Endothelial cell of umbilical vein (primary cell): ENCODE measurements around the gene RGS7.

Source experiments
- CTCF ChIP-seq, 2 donors: IDR thresholded peaks; 1 replicate in 1 of 2; 2 replicates in 1 of 2; pipeline ENCODE4 v1.5.1; 2011; ENCODE audit warnings: low read length in 2 of 2, mild to moderate bottlenecking in 2 of 2, moderate library complexity in 2 of 2, control low read depth in 1 of 2, inconsistent platforms in 1 of 2, low read depth in 1 of 2; ENCODE audit not compliant: insufficient read depth in 1 of 2; ENCODE audit errors: extremely low read depth in 1 of 2
- EZH2 ChIP-seq: IDR thresholded peaks from 2 replicates; pipeline ENCODE4 v1.6.1; 2012; ENCODE audit warnings: borderline replicate concordance, low read depth, mild to moderate bottlenecking, moderate library complexity, low read length, inconsistent platforms; ENCODE audit not compliant: severe bottlenecking
- FOS ChIP-seq: IDR thresholded peaks from 2 replicates; pipeline ENCODE4 v1.6.1; 2011; ENCODE audit warnings: mild to moderate bottlenecking, low read length, moderate library complexity, borderline replicate concordance; ENCODE audit not compliant: insufficient read depth
- JUN ChIP-seq: IDR thresholded peaks from 2 replicates; pipeline ENCODE4 v1.6.1; 2011; ENCODE audit warnings: borderline replicate concordance, low read depth; ENCODE audit not compliant: insufficient read length, insufficient read depth
- MAX ChIP-seq: IDR thresholded peaks from 2 replicates; pipeline ENCODE4 v1.6.1; 2011; ENCODE audit not compliant: insufficient read depth, insufficient read length
- MYC ChIP-seq: IDR thresholded peaks from one replicate; pipeline ENCODE4 v1.6.1; 2011; ENCODE audit warnings: mild to moderate bottlenecking, low read depth, low read length
- POLR2A ChIP-seq: IDR thresholded peaks from 2 replicates; pipeline ENCODE4 v1.6.1; 2012; ENCODE audit warnings: low read depth, mild to moderate bottlenecking, control low read depth, low read length
- POLR2AphosphoS5 ChIP-seq: IDR thresholded peaks from 2 replicates; pipeline ENCODE4 v1.6.1; 2012; ENCODE audit warnings: low read depth, mild to moderate bottlenecking, control low read depth, low read length, moderate library complexity; ENCODE audit not compliant: insufficient read depth

GRCh38 chr1:241263346-241263745, 93.7 kb downstream of the RGS7 start:
- no peak for TF ChIP-seq MYC
- TF ChIP-seq EZH2: no peak
- TF ChIP-seq CTCF (IDR thresholded peaks at IDR 0.05; ENCODE audit: extremely low read depth in 1 of 2, insufficient read depth in 1 of 2, low read depth in 1 of 2, low read length in 2 of 2): no peak
- no peak for TF ChIP-seq POLR2AphosphoS5
- TF ChIP-seq POLR2A: no peak
- no peak for TF ChIP-seq MAX
- TF ChIP-seq JUN: no peak
- TF ChIP-seq FOS: no peak
